Lower leg skin (tissue), 4 donors: ENCODE data around the gene KRTAP9-3. TPM values are rescaled to one million over a fixed set of nuclear protein-coding genes. Genes with fewer than 3 reads are reported as not detected.
"Not testable (repeated sequence)": the region's sequence is repeated elsewhere in the genome, so short reads cannot be mapped to it uniquely, and the experiment has no call there.

Experiments
- DNase-seq, 2 donors: peaks; one replicate each; pipeline ENCODE4 v3.0.0-alpha.2; 2019; ENCODE audit warnings: low spot score in 2 of 2
- H3K4me3 ChIP-seq: fragments of 200-600 bp; sonication (generic); 2 replicates; pipeline ENCODE4 v1.5.1; 2017; ENCODE audit warnings: mild to moderate bottlenecking, low read depth; ENCODE audit not compliant: poor library complexity, severe bottlenecking
- CTCF ChIP-seq, 3 donors: fragments of 450-650 bp; IDR thresholded peaks; one replicate each; pipeline ENCODE4 v1.5.1; 2016; ENCODE audit warnings: antibody characterized with exemption in 3 of 3, mild to moderate bottlenecking in 3 of 3, moderate library complexity in 2 of 3
- POLR2A ChIP-seq, 2 donors: fragments of 450-650 bp; IDR thresholded peaks; one replicate each; pipeline ENCODE4 v1.6.1; 2016 to 2017; ENCODE audit warnings: antibody characterized with exemption in 2 of 2, mild to moderate bottlenecking in 1 of 2, moderate library complexity in 1 of 2
- whole genome bisulfite sequencing, 2 donors: methylation state at CpG; one replicate each; pipeline ENCODE4 v1.1.5; 2018; 5-methylcytosine and 5-hydroxymethylcytosine counted together
- intact Hi-C: fragments of 100-400 bp; cut with DNase I; formaldehyde crosslinking; loops from one replicate; pipeline ENCODE4 v1.15.0; 2023; ENCODE audit warnings: low total_unique reads
- total RNA-seq, 4 donors: library from RNA; depleted of rRNA; stranded (reverse); fragments of >200 nt; gene quantifications; one replicate each; pipeline ENCODE4 v1.1.0, GENCODE V29; 2016

Gene KRTAP9-3
- total RNA-seq, 4 donors from 2014 or later, result 0.27 to 218 (median 8.7) TPM; not detected in 1

- intact Hi-C loops, result no loop called here
- H3K4me3 ChIP-seq, result no peak overlapping the region
- TF ChIP-seq CTCF (IDR thresholded peaks at IDR 0.05) (no peak), POLR2A (IDR thresholded peaks at IDR 0.05) (no peak)
- WGBS, 2 donors, result 48 to 50% methylated on average over 2 of the region's 2 CpGs
- DNase-seq, result no peak
Observed at GRCh38 chr17:41223821-41224220, 8.4 kb upstream of the KRTAP9-3 start.

GRCh38 chr17:41226051-41226450 is 6.2 kb upstream of the KRTAP9-3 start:
- intact Hi-C loops, result no loop called here
- TF ChIP-seq POLR2A (IDR thresholded peaks at IDR 0.05) (no peak), CTCF (IDR thresholded peaks at IDR 0.05) (no peak)
- DNase-seq, result no peak
- H3K4me3 ChIP-seq, result no peak overlapping the region
- 91 to 93% methylated on average over 6 of the region's 6 CpGs for WGBS, 2 donors

GRCh38 chr17:41226598-41227095 is 5.6 kb upstream of the KRTAP9-3 start, which contains the start of gene KRTAP9-2:
KRTAP9-2 (plus strand) TSS chr17:41226648; CDS start chr17:41226655, 7 bp downstream.
- H3K4me3 ChIP-seq, intact Hi-C loops, DNase-seq: not testable (repeated sequence)
- WGBS, 2 donors, result 50 to 64% methylated on average over 1 to 2 of the region's 4 CpGs

- TF ChIP-seq CTCF (IDR thresholded peaks at IDR 0.05), result no peak
- no peak for TF ChIP-seq POLR2A (IDR thresholded peaks at IDR 0.05)
- intact Hi-C loops, result loop anchor here (10.0 kb wide), 1 partner anchor 465 kb away; no protein-coding TSS in a partner anchor
- no peak for DNase-seq
- H3K4me3 ChIP-seq, result no peak overlapping the region
Observed at GRCh38 chr17:41230094-41230493, 2.2 kb upstream of the KRTAP9-3 start.

- TF ChIP-seq CTCF (IDR thresholded peaks at IDR 0.05) (no peak), POLR2A (IDR thresholded peaks at IDR 0.05) (no peak)
Observed at GRCh38 chr17:41231731-41232130, 518 bp upstream of the KRTAP9-3 start.

GRCh38 chr17:41237116-41237515 is 4.9 kb downstream of the KRTAP9-3 start:
- intact Hi-C loops, result loop anchor here (10.0 kb wide), 1 partner anchor 472 kb away; no protein-coding TSS in a partner anchor
- 71 to 76% methylated on average over 4 of the region's 4 CpGs for WGBS, 2 donors
- not testable (repeated sequence) for H3K4me3 ChIP-seq, DNase-seq

More at GRCh38 chr17:41231731-41232130, 518 bp upstream of the KRTAP9-3 start:
- WGBS, 2 donors, result 87 to 90% methylated on average over 6 of the region's 6 CpGs
- no peak for DNase-seq
- intact Hi-C loops, result loop anchor here (10.0 kb wide), 1 partner anchor 467 kb away; no protein-coding TSS in a partner anchor
- H3K4me3 ChIP-seq, result no peak overlapping the region

GRCh38 chr17:41237949-41238437 is 5.7 kb downstream of the KRTAP9-3 start, which contains the start of gene KRTAP9-8:
KRTAP9-8 (plus strand) TSS chr17:41237999; CDS start chr17:41238052, 53 bp downstream.
- intact Hi-C loops, result loop anchor here (10.0 kb wide), 1 partner anchor 473 kb away; no protein-coding TSS in a partner anchor
- DNase-seq, H3K4me3 ChIP-seq: not testable (repeated sequence)
- WGBS, 2 donors, result 43 to 63% methylated on average over 2 to 3 of the region's 3 CpGs

GRCh38 chr17:41246995-41247787 is 14.9 kb downstream of the KRTAP9-3 start:
- 50 to 62% methylated on average over 2 of the region's 2 CpGs for WGBS, 2 donors
- H3K4me3 ChIP-seq, DNase-seq, intact Hi-C loops: not testable (repeated sequence)

- intact Hi-C loops, DNase-seq, H3K4me3 ChIP-seq: not testable (repeated sequence)
- WGBS, 2 donors, result 72 to 80% methylated on average over 1 to 2 of the region's 2 CpGs
Observed at GRCh38 chr17:41249637-41250240, 17.5 kb downstream of the KRTAP9-3 start, which contains the start of gene KRTAP9-4. KRTAP9-4 (plus strand) TSS chr17:41249687; CDS start chr17:41249721, 34 bp downstream.
